GDM1 (cell line): ENCODE measurements around the gene ST3GAL4.

Experiments
- DNase-seq: peaks from one replicate; lab custom pipeline; 2025; lab: John Stamatoyannopoulos, UW

The ST3GAL4 gene

GRCh38 chr11:126451211-126451802 lies 95.8 kb downstream of the ST3GAL4 start:
- no peak for DNase-seq

- DNase-seq: no peak
Observed at GRCh38 chr11:126452241-126453101, 97.0 kb downstream of the ST3GAL4 start.

- DNase-seq: no peak
Observed at GRCh38 chr11:126456089-126456488, 100.6 kb downstream of the ST3GAL4 start.

- DNase-seq: peak; percentile 61
Observed at GRCh38 chr11:126456783-126457542, 101.5 kb downstream of the ST3GAL4 start.

GRCh38 chr11:126457817-126458216 lies 102.3 kb downstream of the ST3GAL4 start:
- no peak for DNase-seq

- no peak for DNase-seq
Observed at GRCh38 chr11:126459691-126460281, 104.3 kb downstream of the ST3GAL4 start.

GRCh38 chr11:126460417-126461095 lies 105.1 kb downstream of the ST3GAL4 start:
- no peak for DNase-seq

- DNase-seq: no peak
Observed at GRCh38 chr11:126461096-126461440, 105.6 kb downstream of the ST3GAL4 start.

- DNase-seq: no peak
Observed at GRCh38 chr11:126461996-126462395, 106.5 kb downstream of the ST3GAL4 start.

- DNase-seq: no peak
Observed at GRCh38 chr11:126462422-126462821, 106.9 kb downstream of the ST3GAL4 start.
